GM12865 (cell line): Measurements from ENCODE around the gene YLPM1.

ENCODE experiments used
- DNase-seq: peaks from one replicate; pipeline ENCODE4 v3.0.0; 2010; ENCODE audit warnings: low read depth
- H3K4me3 ChIP-seq: 2 replicates; pipeline ENCODE4 v1.5.1; 2011; ENCODE audit warnings: mild to moderate bottlenecking, low read depth, low read length, control low read depth
- TF ChIP-seq, protein P1 (sequence below): IDR thresholded peaks from 2 replicates; pipeline ENCODE4 v1.5.1; 2011; ENCODE audit warnings: low read length, control low read depth, low read depth, inconsistent platforms; ENCODE audit not compliant: insufficient read depth; ENCODE audit errors: missing control alignments

Gene YLPM1

DNA sequence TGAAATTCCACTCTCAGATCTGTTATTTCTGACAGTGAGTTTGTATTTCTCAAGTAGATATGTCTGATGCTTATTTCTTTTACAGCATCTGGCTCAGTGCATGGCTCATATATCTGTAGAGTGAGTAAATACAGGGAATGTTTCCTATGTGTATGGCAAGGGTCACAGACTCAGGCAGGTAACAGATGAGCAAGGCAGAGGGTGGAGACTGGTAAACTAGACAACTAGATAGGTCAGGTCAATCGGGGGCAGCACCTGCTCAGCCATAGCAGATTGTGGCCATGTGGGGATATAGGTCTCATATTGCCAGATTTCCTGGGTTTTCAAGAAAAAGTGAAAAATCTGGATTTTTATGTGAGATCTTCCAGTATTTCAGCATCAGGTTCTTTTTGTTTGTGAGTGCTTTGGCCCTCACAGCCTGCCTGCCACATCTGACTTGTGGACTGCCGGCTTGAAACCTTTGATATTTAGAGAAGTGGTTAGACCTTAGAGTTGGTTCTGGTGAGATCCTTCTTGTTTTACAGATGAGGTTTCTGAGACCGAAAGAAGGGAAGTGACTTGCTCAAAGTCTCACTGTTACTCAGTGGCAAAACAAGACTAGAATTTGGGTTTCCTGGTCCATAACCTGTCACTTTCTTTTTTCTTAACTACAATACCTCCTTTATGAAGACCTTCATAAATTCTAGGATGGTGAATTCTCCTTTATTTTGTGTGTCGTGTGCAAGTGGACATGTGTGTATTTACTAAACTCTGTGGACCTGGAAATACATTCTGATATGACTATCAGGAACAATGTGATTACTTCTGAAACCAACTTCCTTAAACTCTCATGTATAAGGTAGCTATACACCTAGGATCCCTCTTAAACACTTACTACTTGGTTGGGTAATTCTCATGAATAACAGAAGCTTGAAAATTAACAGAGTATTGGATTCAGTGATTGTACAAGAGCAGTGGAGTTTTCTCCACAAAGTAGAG is 78.4 kb downstream of the YLPM1 start:
- DNase-seq = peak; percentile 91
- H3K4me3 ChIP-seq = peak overlapping the region; percentile 22; the same call in 1 of the 2 replicates
- TF ChIP-seq, protein P1, sequence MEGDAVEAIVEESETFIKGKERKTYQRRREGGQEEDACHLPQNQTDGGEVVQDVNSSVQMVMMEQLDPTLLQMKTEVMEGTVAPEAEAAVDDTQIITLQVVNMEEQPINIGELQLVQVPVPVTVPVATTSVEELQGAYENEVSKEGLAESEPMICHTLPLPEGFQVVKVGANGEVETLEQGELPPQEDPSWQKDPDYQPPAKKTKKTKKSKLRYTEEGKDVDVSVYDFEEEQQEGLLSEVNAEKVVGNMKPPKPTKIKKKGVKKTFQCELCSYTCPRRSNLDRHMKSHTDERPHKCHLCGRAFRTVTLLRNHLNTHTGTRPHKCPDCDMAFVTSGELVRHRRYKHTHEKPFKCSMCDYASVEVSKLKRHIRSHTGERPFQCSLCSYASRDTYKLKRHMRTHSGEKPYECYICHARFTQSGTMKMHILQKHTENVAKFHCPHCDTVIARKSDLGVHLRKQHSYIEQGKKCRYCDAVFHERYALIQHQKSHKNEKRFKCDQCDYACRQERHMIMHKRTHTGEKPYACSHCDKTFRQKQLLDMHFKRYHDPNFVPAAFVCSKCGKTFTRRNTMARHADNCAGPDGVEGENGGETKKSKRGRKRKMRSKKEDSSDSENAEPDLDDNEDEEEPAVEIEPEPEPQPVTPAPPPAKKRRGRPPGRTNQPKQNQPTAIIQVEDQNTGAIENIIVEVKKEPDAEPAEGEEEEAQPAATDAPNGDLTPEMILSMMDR = no peak

DNA sequence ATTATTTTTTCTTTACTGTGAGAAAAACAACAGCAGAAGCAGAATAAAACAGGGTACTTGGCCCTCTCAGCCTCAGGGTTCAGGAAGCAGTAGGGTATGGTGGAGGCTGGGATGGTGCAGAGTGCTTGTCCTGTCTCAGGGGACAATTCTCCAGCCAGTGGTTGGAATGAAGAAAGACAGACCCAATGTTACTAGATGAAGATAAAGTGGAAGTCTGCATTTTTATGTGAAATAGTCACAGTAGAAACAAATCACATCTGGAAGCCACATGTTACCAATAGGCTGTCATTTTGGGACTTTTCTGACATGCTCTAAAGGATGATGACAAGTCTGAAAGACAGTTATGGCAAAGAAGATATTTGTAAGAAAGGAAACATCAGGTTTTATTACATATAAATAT is 80.5 kb downstream of the YLPM1 start:
- TF ChIP-seq, protein P1 = no peak
- H3K4me3 ChIP-seq = no peak overlapping the region
- DNase-seq = no peak

DNA sequence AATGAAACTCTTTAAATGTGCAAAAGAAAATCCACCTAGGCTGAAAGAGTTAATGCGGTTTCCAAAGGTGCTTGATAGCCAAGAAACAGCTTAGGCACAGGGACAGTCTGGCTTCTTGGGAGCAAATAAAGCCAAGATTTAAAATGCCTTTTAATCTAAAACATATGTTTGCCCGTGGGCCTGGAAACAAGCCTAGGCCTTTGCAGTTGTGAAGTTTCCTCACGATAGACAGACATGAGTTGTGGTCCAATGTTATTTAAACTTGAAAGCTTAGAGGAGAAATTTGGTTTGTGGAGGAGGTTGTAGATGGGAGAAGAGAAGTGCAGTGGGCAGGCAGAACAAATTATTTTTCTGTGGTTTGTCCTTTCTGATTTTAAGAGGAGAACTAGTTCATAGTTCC is 83.1 kb downstream of the YLPM1 start:
- H3K4me3 ChIP-seq = no peak overlapping the region
- no peak for DNase-seq
- TF ChIP-seq, protein P1 = no peak

DNA sequence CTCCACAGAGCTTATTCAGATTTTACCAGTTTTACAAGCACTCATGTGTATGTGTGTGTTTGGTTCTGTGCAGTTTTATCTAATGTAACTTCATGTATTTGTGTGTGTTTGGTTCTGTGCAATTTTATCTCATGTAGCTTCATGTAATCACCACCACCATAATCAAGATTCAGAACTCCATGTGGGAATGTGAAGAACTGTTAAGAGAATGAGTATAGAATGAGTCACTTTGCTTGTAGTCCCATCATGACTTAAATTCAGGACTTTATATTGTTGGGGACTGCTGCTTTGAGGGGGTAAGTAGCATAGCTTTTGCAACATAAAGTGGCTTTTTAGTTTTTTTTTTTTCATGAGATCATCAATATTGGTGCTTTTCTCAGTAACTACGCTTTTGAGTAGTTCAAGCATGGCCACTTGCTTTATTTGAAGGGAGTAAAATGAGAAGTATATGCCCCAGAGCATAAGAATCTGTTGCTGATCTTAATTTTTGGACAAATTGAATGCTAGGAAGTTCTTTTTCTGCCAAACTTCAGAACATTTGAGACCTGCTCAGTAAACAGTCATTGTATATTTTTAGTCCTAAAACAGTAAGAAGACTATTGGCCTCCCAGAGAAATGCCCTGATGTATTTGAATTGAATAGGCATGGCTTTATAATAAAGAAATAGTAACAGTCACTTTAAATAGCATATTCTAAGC is 84.0 kb downstream of the YLPM1 start:
- TF ChIP-seq, protein P1 = no peak
- no peak overlapping the region for H3K4me3 ChIP-seq
- no peak for DNase-seq

DNA sequence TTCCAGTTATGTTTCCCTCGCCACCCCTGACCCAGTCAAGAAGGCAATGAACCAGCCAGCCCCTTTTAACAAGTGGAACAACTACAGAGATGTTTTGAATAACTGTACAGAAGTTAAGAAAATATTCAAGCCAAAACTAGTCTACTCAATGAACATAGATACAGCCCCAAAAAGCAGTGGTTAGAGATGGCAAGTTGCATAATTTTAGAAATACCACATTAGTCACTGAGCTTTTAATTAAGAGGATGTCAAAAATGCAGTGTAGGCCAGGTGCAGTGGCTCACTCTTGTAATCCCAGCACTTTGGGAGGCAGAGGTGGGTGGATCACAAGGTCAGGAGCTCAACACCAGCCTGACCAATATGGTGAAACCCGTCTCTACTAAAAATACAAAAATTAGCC is 85.7 kb downstream of the YLPM1 start:
- TF ChIP-seq, protein P1 = no peak
- H3K4me3 ChIP-seq = no peak overlapping the region
- DNase-seq = no peak

DNA sequence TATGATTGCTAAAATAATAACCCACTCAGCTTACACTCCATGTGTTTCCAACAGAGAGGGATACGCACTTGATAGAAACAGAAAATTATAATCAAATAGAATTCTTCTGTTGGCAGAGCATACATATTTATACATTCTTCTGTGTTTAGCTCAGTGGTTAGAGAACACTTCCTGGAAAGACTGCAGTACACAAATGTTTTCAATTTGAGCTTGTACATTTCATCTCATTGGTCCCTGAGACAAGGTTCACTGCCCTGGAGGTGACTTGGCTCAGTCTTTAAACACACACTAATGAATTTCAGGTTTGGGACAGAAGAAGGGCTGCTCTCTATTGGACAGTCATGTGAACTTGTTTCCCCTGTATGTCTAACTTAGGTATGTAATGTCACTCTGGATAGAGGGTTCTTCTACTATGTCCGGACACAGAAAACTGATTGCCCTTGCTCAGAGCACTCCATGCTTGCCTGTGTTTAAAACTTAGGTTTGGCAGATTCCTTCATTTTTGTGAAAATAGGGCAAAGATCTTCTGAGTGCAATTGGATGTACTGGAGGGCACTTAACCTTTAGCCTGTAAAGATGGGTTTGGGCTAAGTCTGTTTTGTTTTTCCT is 89.9 kb downstream of the YLPM1 start:
- no peak overlapping the region for H3K4me3 ChIP-seq
- DNase-seq = no peak
- TF ChIP-seq, protein P1 = no peak
